GM18505 (cell line): ENCODE results near the gene GCK.
"Not testable (repeated sequence)": the region's sequence is repeated elsewhere in the genome, so short reads cannot be mapped to it uniquely, and the experiment has no call there.

Experiments
- ATAC-seq: cut with Tn5 transposase; IDR thresholded peaks from one replicate; pipeline ENCODE4 v1.9.1; 2021; ENCODE audit not compliant: unreplicated experiment
- POLR2A ChIP-seq: IDR thresholded peaks from 4 replicates; pipeline ENCODE4 v1.6.1; 2011; ENCODE audit warnings: borderline replicate concordance; ENCODE audit not compliant: insufficient read depth, insufficient read length; ENCODE audit errors: extremely low read depth

GCK gene

DNA sequence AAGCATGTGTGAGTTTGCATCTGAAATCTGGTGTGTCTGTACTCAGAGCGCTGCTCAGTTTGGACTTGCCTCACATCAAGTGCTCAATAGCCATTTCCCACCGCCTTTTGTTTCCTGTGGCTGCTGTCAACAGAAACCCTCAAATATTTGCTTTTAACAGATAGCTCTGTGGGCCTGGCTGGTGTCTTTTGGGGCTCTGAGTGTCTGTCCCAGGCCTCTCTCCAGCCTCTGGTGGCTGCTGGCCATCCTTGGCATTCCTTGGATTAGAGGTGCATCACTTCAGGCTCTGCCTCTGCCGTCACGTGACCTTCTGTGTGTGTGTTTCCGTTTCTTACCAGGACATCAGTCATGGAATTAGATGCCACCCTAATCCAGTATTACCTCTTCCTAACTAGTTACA, 20.9 kb upstream of the GCK start:
- no peak for ATAC-seq
- no peak for TF ChIP-seq POLR2A

DNA sequence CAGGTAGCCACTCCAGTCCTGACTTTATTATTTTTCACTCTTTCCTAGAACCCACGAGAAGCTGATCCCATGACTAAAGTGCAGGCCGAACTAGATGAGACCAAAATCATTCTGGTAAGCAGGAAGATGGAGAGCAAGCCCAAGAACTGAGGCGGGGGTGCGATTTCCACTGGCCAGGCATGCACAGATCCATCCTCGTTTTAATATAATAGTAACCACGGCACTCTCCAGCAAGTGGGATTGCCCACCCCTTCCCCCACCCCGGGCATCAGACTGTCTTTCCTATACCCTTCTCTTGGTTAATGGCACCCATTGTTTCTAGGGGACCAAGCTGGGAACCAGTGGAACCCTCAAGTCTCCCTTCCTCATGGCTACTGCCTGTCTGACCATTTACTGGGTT, 18.8 kb upstream of the GCK start:
- no peak for TF ChIP-seq POLR2A
- no peak for ATAC-seq

DNA sequence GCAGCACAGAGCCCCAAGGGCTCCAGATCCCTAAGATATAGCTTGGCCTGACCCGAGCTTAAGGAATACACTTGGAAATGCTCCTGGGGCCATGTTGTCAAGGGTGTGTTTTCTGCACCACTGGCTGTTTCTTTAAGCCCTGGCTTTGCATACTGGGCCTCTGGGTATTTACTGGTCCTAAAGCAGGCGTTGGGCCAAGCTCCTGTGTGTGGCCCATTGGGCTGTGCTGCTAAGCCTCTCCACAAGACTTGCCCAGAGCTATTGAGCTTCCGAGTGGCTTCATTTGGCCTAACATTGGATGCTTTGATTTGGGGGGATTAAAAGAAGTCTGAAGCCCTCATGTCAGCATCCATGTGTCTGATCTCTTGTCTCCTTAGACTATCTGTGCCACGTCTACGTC, 16.8 kb upstream of the GCK start:
- TF ChIP-seq POLR2A = no peak
- no peak for ATAC-seq

DNA sequence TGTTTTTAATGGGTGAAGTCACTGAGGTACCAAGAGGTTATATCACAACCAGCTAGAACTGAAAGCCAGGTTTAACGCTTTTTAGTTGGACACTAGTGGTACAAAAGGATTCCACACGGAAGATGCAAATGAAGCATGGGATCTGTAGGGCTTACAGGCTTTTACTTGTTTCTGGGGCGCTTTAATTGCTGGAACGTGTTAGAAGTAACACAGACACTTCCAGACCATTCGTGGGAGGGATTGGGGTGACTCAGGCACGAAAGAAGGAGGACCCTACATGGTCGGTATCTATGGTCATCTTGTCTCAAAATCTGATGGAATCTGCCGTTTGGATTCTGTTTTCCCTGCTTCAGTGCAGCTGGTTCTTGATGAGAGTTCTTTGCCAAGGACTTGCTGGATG, 12.6 kb upstream of the GCK start:
- no peak for TF ChIP-seq POLR2A
- ATAC-seq = no peak

DNA sequence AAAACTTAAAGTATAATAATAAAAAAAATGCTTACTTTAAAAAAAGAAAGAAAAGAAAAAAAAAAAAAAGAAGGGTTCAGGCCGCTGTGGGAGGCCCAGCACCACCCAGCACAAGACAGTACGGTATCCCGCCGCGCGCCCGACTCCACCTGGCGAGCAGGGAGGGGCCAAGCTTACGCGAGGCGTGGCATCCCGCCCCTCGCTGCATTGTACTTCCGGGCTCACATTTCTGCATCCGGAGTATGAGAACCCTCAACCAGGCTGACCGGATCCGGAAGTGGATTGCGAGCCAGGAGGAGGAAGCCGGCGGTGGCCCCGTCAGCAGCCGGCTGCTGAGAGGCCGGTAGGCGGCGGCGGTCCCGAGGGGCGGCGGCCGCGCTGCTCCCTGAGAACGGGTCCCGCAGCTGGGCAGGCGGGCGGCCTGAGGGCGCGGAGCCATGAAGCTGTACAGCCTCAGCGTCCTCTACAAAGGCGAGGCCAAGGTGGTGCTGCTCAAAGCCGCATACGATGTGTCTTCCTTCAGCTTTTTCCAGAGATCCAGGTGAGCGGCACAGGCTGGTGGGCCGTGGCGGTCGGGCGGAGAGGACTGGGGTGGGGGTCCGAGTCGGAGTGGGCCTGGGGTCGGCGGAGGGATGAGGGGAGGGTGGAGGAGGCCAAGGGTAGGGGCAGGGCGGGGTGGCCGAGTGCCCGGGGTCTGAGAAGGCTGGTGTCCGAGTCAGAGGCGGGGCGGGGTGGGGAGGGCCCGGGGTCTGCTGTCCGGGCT, 11.6 kb upstream of the GCK start, which contains the start of gene YKT6:
TSS of gene YKT6 (plus strand) at position 280 of the 763 bp plus-strand sequence. CDS start at position 438, 158 bp downstream.
- TF ChIP-seq POLR2A = peak; percentile 89
- peak; percentile 98 for ATAC-seq

DNA sequence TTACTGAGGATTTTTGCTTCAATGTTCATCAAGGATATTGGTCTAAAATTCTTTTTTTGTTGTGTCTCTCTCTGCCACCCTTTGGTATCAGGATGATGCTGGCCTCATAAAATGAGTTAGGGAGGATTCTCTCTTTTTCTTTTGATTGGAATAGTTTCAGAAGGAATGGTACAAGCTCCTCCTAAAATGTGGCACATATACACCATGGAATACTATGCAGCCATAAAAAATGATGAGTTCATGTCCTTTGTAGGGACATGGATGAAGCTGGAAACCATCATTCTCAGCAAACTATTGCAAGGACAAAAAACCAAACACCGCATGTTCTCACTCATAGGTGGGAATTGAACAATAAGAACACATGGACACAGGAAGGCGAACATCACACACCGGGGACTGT, 10.9 kb upstream of the GCK start:
- ATAC-seq = not testable (repeated sequence)

DNA sequence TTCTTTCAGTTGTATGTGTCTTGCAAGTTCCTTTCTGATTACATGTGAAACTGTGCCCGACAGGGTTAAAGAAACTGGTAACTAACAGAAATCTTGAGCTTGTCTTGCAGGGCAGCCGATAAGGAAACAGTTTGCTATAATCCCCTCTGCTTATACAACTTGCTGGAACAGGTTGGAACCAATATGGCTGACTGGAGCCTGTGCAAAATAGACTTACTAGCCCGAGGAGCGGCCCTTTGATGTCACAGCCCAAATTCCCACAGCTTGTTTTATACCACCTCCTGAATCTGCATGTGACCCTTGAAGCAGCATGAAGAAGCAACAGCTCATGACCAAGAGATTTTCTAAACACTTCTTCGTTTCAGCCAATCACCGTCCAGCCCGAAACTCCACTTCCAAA, 8.2 kb upstream of the GCK start:
- no peak for ATAC-seq
- no peak for TF ChIP-seq POLR2A

DNA sequence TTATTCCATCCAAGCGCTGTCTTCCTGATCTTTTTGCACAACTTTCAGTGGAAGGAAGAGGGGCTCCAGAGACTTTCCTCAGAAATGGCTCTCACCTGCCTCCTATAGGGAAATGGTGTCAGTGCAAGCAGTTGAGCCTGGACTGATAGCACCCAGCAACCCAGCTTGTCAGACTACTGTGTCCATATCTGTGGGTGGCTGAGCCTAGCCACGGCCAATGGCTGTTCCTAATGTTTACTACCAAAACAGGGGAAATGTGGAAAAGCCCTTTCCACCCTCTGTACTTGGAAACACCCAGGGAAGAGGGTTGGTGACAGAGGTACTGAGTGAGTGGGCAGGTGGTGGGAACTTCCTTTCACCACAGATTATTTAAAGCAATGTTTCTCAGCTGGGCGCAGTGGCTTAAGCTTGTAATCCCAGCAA, 7.2 kb upstream of the GCK start:
- no peak for TF ChIP-seq POLR2A
- no peak for ATAC-seq

DNA sequence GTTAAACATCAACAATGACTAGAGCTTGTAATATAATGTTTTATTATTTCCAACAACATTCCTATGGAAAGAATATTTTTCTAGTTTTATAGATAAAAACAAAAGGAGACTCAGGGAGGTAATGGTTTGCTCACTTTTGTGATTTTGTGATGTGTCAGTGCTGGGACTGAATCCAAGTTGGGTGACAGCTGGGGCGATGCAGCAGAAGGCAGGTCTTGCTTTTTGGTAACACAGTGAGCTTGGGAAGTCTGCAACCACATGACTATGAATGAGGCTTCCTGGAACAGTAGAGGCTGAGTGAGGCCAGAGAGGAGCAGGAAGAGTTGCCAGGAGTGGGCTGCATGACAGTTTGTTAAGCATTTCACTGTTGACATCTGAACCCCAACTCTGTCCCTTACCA, 6.7 kb upstream of the GCK start:
- ATAC-seq = no peak
- TF ChIP-seq POLR2A = no peak

DNA sequence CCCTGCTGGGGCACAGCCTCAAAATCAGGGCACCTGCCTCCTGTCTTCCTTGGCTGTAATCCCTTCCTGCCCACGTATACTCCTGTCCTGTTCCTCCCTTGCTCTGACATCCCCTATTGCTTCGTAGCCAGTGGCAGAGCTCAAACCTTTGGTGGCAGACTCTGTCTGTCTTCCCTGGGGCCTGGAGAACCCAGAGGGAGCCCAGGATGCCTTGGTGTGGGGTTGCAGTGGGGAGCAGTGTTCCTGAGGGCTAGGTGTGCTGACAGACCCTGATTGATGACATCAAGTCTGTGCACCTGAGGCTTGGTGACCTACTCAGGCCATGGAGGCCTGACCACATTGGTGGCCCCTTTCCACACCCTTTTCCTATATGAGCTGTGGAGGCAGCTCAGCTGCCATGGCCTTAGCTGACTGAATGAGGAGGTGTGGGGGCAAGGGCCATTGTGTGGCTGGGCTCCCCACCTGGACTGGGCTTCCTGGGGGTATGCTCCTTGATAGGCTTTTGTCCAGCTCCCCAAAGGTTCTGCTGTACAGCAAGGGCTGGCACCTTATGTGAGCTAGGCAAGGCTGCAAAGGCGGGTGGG, 5.4 kb upstream of the GCK start:
- no peak for ATAC-seq
- TF ChIP-seq POLR2A = no peak

DNA sequence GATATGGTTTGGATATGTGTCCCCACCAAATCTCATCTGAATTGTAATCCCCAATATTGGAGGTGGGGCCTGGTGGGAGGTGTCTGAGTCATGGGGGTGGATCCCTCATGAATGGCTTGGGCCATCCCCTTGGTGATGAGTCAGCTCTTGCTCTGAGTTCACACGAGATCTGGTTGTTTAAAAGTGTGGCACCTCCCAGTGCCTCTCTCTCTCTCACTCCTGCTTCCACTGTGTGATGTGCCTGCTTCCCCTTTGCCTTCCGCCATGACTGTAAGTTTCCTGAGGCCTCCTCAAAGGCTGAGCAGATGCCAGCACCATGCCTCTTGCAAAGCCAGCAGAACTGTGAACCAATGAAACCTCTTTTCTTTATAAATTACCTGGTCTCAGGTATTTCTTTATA, 4.8 kb upstream of the GCK start:
- TF ChIP-seq POLR2A = no peak
- ATAC-seq = no peak

DNA sequence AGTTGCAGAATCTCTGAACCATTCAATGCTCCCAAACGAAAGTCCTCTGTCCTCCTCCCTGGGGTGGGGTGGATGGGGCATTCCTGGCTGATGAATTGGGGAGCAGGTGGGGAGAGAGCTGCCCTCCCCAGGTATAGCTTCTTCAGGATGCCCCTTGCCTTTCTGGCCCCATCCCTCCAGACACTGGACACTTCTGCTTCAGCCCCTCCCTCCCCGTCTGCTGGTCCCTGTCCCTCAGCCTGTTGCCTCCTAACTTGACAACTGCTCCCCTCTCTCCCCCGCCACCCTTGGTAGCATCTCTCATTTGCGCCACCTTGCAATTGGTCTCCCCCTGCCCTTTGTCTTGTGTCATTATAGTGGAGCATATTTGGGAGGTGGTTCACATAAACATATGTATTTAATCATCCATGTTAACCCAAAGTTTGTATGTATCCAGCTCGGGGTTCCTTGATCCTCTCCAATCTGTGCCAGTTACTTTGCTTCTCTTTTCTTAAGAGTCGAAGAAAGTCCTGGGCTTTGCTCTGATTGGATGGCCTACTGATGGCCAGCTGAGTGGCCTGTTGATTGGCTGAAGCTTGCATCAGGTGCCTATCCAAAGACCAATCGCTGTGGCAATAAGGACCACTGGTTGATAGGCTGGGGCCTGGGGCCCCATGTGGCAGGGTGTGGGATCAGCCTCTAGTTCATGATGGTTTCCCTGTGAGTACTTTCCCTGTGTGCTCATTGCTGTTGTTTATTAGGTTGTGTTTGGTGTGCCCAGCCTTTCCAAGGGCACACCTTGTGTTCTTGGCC, 4.0 kb upstream of the GCK start:
- ATAC-seq = no peak
- TF ChIP-seq POLR2A = no peak

DNA sequence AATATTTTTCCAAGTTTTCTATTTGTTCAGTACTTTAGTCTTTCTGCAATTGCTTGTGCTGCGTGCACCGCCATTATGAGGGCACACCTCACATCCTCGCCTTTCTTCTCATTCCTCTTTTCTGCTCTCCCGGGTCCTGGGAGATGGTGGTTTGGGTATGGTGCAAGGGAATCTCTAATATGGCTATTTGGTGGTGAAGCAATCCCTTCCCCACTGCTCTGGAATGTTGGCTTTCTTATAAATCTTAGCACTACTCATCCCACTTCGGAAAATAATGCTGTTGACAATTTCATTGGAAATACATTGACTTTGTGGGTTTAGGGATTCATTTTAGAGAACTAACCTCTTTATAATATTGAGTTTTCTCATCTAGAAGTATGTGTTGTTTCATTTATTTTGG, 1.9 kb upstream of the GCK start:
- ATAC-seq = no peak
- TF ChIP-seq POLR2A = no peak
